IMR-90 (cell line): ENCODE results near the gene INO80B. TPM values are rescaled to one million over a fixed set of nuclear protein-coding genes. Genes with fewer than 3 reads are reported as not detected.
A peak's percentile ranks its signal among the peaks of the same experiment; 100 is the strongest.

ENCODE experiments used
- ATAC-seq: fragments of 200-7000 bp; cut with Tn5 transposase; 2 replicates; pipeline ENCODE4 v1.9.1; 2020; ENCODE audit warnings: low read depth, mild to moderate bottlenecking, moderate library complexity
- BruUV-seq: library from RNA; stranded (reverse); fragments of 400-500 nt; replicated peaks from 2 replicates; lab custom pipeline; 2021; lab: Mats Ljungman, UMichigan
- CTCF ChIA-PET: fragments of 300-600 bp; formaldehyde crosslinking; extraction: SDS; loops from one replicate; lab custom pipeline; 2021; ENCODE audit warnings: antibody characterized with exemption; lab: Yijun Ruan, JAX
- POLR2A ChIA-PET: fragments of 300-600 bp; sonication (Branson Sonifier 250); formaldehyde crosslinking; loops from one replicate; lab custom pipeline; 2022; ENCODE audit warnings: antibody characterized with exemption; ENCODE audit not compliant: unreplicated experiment; lab: Charles Lee
- DNase-seq: peaks from one replicate; pipeline ENCODE4 v3.0.0; 2013
- H2AFZ ChIP-seq: replicated peaks from 2 replicates; pipeline ENCODE3; 2013; ENCODE audit warnings: low read length, mild to moderate bottlenecking; ENCODE audit not compliant: poor library complexity
- H2AK5ac ChIP-seq: 2 replicates; pipeline ENCODE4 v1.6.1; 2013; ENCODE audit warnings: low read depth, low read length, inconsistent platforms
- H2AK9ac ChIP-seq: replicated peaks from 2 replicates; pipeline ENCODE3; 2013; ENCODE audit warnings: mild to moderate bottlenecking, low read depth, low read length, moderate library complexity; ENCODE audit not compliant: poor library complexity
- H2BK120ac ChIP-seq: 2 replicates; pipeline ENCODE4 v1.6.1; 2013; ENCODE audit warnings: low read depth, low read length, inconsistent platforms
- H2BK15ac ChIP-seq: 3 replicates; pipeline ENCODE4 v1.6.1; 2013; ENCODE audit warnings: low read depth, low read length, inconsistent platforms
- H2BK20ac ChIP-seq: 2 replicates; pipeline ENCODE4 v1.6.1; 2013; ENCODE audit warnings: low read depth, mild to moderate bottlenecking, inconsistent platforms, low read length, moderate library complexity
- H2BK5ac ChIP-seq: 2 replicates; pipeline ENCODE4 v1.6.1; 2013; ENCODE audit warnings: mild to moderate bottlenecking, low read depth, low read length, inconsistent platforms; ENCODE audit not compliant: poor library complexity, severe bottlenecking
- H3K14ac ChIP-seq: replicated peaks from 2 replicates; pipeline ENCODE4 v1.6.1; 2013; ENCODE audit warnings: low read depth, low read length, inconsistent platforms
- H3K18ac ChIP-seq: 2 replicates; pipeline ENCODE4 v1.6.1; 2013; ENCODE audit warnings: low read depth, low read length, control low read depth
- H3K23ac ChIP-seq: 2 replicates; pipeline ENCODE4 v1.6.1; 2013; ENCODE audit warnings: low read depth, low read length, inconsistent platforms
- H3K27ac ChIP-seq: 2 replicates; pipeline ENCODE4 v1.5.1; 2013; ENCODE audit warnings: mild to moderate bottlenecking, control low read depth, low read length; ENCODE audit not compliant: insufficient read depth
- H3K27me3 ChIP-seq: 2 replicates; pipeline ENCODE4 v1.6.1; 2013; ENCODE audit warnings: low read length; ENCODE audit not compliant: control insufficient read depth, insufficient read depth
- H3K36me3 ChIP-seq: 2 replicates; pipeline ENCODE4 v1.6.1; 2013; ENCODE audit warnings: low read length, mixed read lengths; ENCODE audit not compliant: control insufficient read depth, insufficient read depth
- H3K4ac ChIP-seq: 2 replicates; pipeline ENCODE4 v1.6.1; 2013; ENCODE audit warnings: low read depth, low read length, inconsistent platforms
- H3K4me1 ChIP-seq: 2 replicates; pipeline ENCODE4 v1.6.1; 2013; ENCODE audit warnings: low read length, mixed read lengths; ENCODE audit not compliant: control insufficient read depth, insufficient read depth
- H3K4me2 ChIP-seq: 2 replicates; pipeline ENCODE4 v1.6.1; 2013; ENCODE audit warnings: low read depth, mild to moderate bottlenecking, control low read depth, low read length, moderate library complexity
- H3K4me3 ChIP-seq: 2 replicates; pipeline ENCODE4 v1.5.1; 2013; ENCODE audit warnings: low read depth, mild to moderate bottlenecking, control low read depth, low read length, moderate library complexity; ENCODE audit not compliant: insufficient read depth
- H3K56ac ChIP-seq: 2 replicates; pipeline ENCODE4 v1.6.1; 2013; ENCODE audit warnings: low read length, inconsistent platforms; ENCODE audit not compliant: insufficient read depth; ENCODE audit errors: extremely low read depth
- H3K79me1 ChIP-seq, 2 experiments: 2 replicates each; pipeline ENCODE4 v1.6.1; 2013; ENCODE audit warnings: low read length in 2 of 2, inconsistent platforms in 1 of 2, low read depth in 1 of 2
- H3K9ac ChIP-seq: 2 replicates; pipeline ENCODE4 v1.6.1; 2013; ENCODE audit warnings: low read depth, low read length, control low read depth
- H3K9me1 ChIP-seq: 2 replicates; pipeline ENCODE4 v1.6.1; 2013; ENCODE audit warnings: low read length, inconsistent platforms; ENCODE audit not compliant: insufficient read depth
- H3K9me3 ChIP-seq: 2 replicates; pipeline ENCODE4 v1.6.1; 2013; ENCODE audit warnings: low read length; ENCODE audit not compliant: control insufficient read depth, insufficient read depth
- H4K20me1 ChIP-seq: 2 replicates; pipeline ENCODE4 v1.6.1; 2013; ENCODE audit warnings: low read length, inconsistent platforms; ENCODE audit not compliant: insufficient read depth
- H4K5ac ChIP-seq: 2 replicates; pipeline ENCODE4 v1.6.1; 2013; ENCODE audit warnings: mild to moderate bottlenecking, low read depth, low read length, control low read depth
- H4K8ac ChIP-seq, 2 experiments: 2 replicates each; pipeline ENCODE4 v1.6.1; 2013; ENCODE audit warnings: low read depth in 2 of 2, low read length in 2 of 2, control low read depth in 1 of 2, inconsistent platforms in 1 of 2
- H4K91ac ChIP-seq: 2 replicates; pipeline ENCODE4 v1.6.1; 2013; ENCODE audit warnings: low read depth, low read length, inconsistent platforms; ENCODE audit not compliant: insufficient read depth
- BHLHE40 ChIP-seq: fragments of 150-350 bp; IDR thresholded peaks from 2 replicates; pipeline ENCODE4 v1.6.1; 2016; ENCODE audit warnings: mild to moderate bottlenecking, low read depth, low read length
- CEBPB ChIP-seq: IDR thresholded peaks from 2 replicates; pipeline ENCODE4 v1.6.1; 2012; ENCODE audit warnings: low read depth, low read length, improper control_type of control experiment
- CHD1 ChIP-seq: IDR thresholded peaks from 2 replicates; pipeline ENCODE4 v1.6.1; 2012; ENCODE audit warnings: low read depth, low read length, improper control_type of control experiment
- FOS ChIP-seq: fragments of 150-350 bp; IDR thresholded peaks from 2 replicates; pipeline ENCODE4 v1.6.1; 2016; ENCODE audit warnings: low read depth, low read length
- MAFK ChIP-seq: IDR thresholded peaks from 2 replicates; pipeline ENCODE4 v1.6.1; 2012; ENCODE audit warnings: low read depth, low read length, improper control_type of control experiment
- MAZ ChIP-seq: IDR thresholded peaks from 2 replicates; pipeline ENCODE4 v1.6.1; 2012; ENCODE audit warnings: low read depth, mild to moderate bottlenecking, low read length, improper control_type of control experiment, moderate library complexity, borderline replicate concordance
- MXI1 ChIP-seq: IDR thresholded peaks from 2 replicates; pipeline ENCODE4 v1.6.1; 2012; ENCODE audit warnings: low read depth, mild to moderate bottlenecking, low read length, moderate library complexity, borderline replicate concordance
- POLR2A ChIP-seq: IDR thresholded peaks from 2 replicates; pipeline ENCODE4 v1.6.1; 2012; ENCODE audit warnings: mild to moderate bottlenecking, low read depth, low read length
- RAD21 ChIP-seq: IDR thresholded peaks from 2 replicates; pipeline ENCODE4 v1.6.1; 2012; ENCODE audit warnings: low read length, improper control_type of control experiment
- RCOR1 ChIP-seq: IDR thresholded peaks from 2 replicates; pipeline ENCODE4 v1.6.1; 2012; ENCODE audit warnings: mild to moderate bottlenecking, low read length, improper control_type of control experiment; ENCODE audit not compliant: insufficient replicate concordance
- RFX5 ChIP-seq: IDR thresholded peaks from 2 replicates; pipeline ENCODE4 v1.8.0; 2012; ENCODE audit warnings: low read depth, mild to moderate bottlenecking, low read length, moderate library complexity
- SMC3 ChIP-seq: fragments of 150-350 bp; IDR thresholded peaks from 2 replicates; pipeline ENCODE4 v1.6.1; 2016; ENCODE audit warnings: low read depth, mild to moderate bottlenecking, antibody characterized with exemption, low read length, moderate library complexity
- WGBS, 2 experiments: methylation state at CpG; one replicate each; pipeline versions ENCODE4 v1.1.5 to v1.1.7; 2013; ENCODE audit warnings: missing lambda C conversion rate in 2 of 2; ENCODE audit not compliant: insufficient read length in 1 of 2; ENCODE audit errors: extremely low coverage in 2 of 2; 5-methylcytosine and 5-hydroxymethylcytosine counted together
- dilution Hi-C: fragments of 300-500 bp; cut with HindIII; formaldehyde crosslinking; loops from one replicate; pipeline ENCODE4 v1.14.3; 2018; ENCODE audit warnings: low sequenced_read_pairs; ENCODE audit not compliant: unreplicated experiment
- in situ Hi-C: fragments of 300-500 bp; cut with MboI; formaldehyde crosslinking; loops from 3 replicates; pipeline ENCODE4 v1.14.3; 2019; ENCODE audit warnings: low sequenced_read_pairs, inconsistent platforms, mixed read lengths
- intact Hi-C: fragments of 100-400 bp; cut with micrococcal nuclease; formaldehyde crosslinking; loops from 2 replicates; pipeline ENCODE4 v1.10.0; 2022
- polyA plus RNA-seq, 3 experiments: library from polyadenylated mRNA; depleted of rRNA; stranded (reverse); fragments of >200 nt; gene quantifications; 2 replicates each; pipeline ENCODE4 v1.2.3, GENCODE V29; 2012; ENCODE audit warnings: low replicate concordance in 1 of 3
- total RNA-seq: library from RNA; depleted of rRNA; stranded (reverse); fragments of >200 nt; gene quantifications from 2 replicates; pipeline ENCODE4 v1.2.3, GENCODE V29; 2012
- TF ChIP-seq, protein P1 (sequence below): conservative IDR thresholded peaks from 2 replicates; pipeline ENCODE4 v1.5.1; 2012; ENCODE audit warnings: mild to moderate bottlenecking, low read depth, low read length, improper control_type of control experiment
- TF ChIP-seq, protein P2 (sequence below): fragments of 150-350 bp; IDR thresholded peaks from 2 replicates; pipeline ENCODE4 v1.6.1; 2017; ENCODE audit warnings: mild to moderate bottlenecking, antibody characterized with exemption, low read length, low read depth
- TF ChIP-seq, protein P3 (sequence below): fragments of 150-350 bp; IDR thresholded peaks from 2 replicates; pipeline ENCODE4 v1.6.1; 2016; ENCODE audit warnings: low read depth, mild to moderate bottlenecking, low read length, moderate library complexity, borderline replicate concordance

INO80B gene
- total and polyA plus RNA-seq, 2 of the 4 experiments (the other 2 are of a cell fraction) = 4.5 to 10.5 TPM

DNA sequence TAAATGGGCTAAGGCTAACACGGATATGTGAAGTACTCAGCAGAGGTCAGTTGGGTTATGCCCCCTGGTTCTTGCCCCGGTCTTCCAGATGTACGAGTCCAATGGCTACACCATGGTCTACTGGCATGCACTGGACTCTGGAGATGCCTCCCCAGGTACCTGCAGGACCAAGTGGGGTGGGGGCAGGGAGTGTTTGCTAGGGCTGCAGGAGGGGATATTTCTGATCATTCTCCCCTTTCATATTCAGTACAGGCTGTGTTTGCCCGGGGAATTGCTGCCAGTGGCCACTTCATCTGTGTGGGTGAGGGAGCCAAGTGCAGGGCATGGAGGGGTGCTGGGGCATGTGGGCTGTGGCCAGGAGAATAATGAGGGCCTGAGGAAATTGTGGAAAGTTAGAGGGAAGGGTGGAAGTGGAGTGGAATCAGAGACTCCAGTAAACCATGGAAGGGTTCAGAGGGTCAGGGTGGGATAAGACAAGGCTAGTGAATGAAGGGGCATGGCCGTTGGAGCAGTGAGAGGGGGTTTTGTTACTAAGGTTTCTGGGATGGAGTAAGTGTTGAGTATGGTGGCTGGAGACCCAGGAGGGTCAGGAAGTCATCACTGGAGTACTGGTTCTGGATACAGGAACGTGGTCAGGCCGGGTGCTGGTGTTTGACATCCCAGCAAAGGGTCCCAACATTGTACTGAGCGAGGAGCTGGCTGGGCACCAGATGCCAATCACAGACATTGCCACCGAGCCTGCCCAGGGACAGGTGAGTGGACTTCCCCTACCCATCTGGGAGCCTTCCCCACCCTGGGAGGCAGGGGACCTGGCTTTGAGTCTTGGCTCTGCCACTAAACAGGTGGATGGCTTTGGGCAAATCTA is 31.4 kb upstream of the INO80B start:
- H3K9me1 ChIP-seq = peaks cover 7% of the 10 kb centered on the region
- no peak overlapping the region for H4K5ac ChIP-seq
- in situ Hi-C loops (no loop called here), dilution Hi-C loops (no loop called here), intact Hi-C loops (no loop called here)
- no peak overlapping the region for H3K9ac ChIP-seq
- H2BK5ac ChIP-seq = no peak overlapping the region
- H3K4me2 ChIP-seq = no peak overlapping the region
- 88% methylated on average over 5 of the region's 9 CpGs; no CpG with 5 or more reads in 1 of the 2 experiments for WGBS, 2 experiments
- CTCF ChIA-PET = no interaction called here
- H3K4me1 ChIP-seq = peaks cover 3% of the 10 kb centered on the region
- no peak overlapping the region for H2AK5ac ChIP-seq
- peak overlapping the region; percentile 5 for H2AFZ ChIP-seq
- H3K27me3 ChIP-seq = no peaks in the 10 kb centered on the region
- no peak overlapping the region for H3K27ac ChIP-seq
- POLR2A ChIA-PET = no interaction called here
- peaks cover 2 to 8% of the 10 kb centered on the region in 2 experiments; a peak in 2 of 4 replicates for H3K79me1 ChIP-seq
- no peak overlapping the region for H2BK120ac ChIP-seq
- no peak overlapping the region for H4K91ac ChIP-seq
- H4K20me1 ChIP-seq = 0 out of 2 replicates have a peak, but pooled peaks cover 3% of the 10 kb centered on the region
- no peak overlapping the region for H3K56ac ChIP-seq
- H3K14ac ChIP-seq = no peak overlapping the region
- no TSS peak for BruUV-seq
- no peak overlapping the region for H3K18ac ChIP-seq
- no peak overlapping the region for H2BK20ac ChIP-seq
- no peak overlapping the region for H3K23ac ChIP-seq
- DNase-seq = no peak
- no peak overlapping the region for H2BK15ac ChIP-seq
- H4K8ac ChIP-seq = no peak overlapping the region
- no peak overlapping the region for H3K4me3 ChIP-seq
- H3K36me3 ChIP-seq = peaks cover 35% of the 10 kb centered on the region
- peak overlapping the region; percentile 13 for H2AK9ac ChIP-seq
- no peak for ATAC-seq
- H3K9me3 ChIP-seq = no peaks in the 10 kb centered on the region
- no peak overlapping the region for H3K4ac ChIP-seq
- TF ChIP-seq RCOR1 (no peak), RFX5 (no peak), MAFK (no peak), POLR2A (no peak), RAD21 (no peak), BHLHE40 (no peak), CHD1 (no peak), MXI1 (no peak), FOS (no peak), SMC3 (no peak), CEBPB (no peak), MAZ (no peak)
- TF ChIP-seq, protein P1, sequence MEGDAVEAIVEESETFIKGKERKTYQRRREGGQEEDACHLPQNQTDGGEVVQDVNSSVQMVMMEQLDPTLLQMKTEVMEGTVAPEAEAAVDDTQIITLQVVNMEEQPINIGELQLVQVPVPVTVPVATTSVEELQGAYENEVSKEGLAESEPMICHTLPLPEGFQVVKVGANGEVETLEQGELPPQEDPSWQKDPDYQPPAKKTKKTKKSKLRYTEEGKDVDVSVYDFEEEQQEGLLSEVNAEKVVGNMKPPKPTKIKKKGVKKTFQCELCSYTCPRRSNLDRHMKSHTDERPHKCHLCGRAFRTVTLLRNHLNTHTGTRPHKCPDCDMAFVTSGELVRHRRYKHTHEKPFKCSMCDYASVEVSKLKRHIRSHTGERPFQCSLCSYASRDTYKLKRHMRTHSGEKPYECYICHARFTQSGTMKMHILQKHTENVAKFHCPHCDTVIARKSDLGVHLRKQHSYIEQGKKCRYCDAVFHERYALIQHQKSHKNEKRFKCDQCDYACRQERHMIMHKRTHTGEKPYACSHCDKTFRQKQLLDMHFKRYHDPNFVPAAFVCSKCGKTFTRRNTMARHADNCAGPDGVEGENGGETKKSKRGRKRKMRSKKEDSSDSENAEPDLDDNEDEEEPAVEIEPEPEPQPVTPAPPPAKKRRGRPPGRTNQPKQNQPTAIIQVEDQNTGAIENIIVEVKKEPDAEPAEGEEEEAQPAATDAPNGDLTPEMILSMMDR = no peak
- TF ChIP-seq, protein P2, sequence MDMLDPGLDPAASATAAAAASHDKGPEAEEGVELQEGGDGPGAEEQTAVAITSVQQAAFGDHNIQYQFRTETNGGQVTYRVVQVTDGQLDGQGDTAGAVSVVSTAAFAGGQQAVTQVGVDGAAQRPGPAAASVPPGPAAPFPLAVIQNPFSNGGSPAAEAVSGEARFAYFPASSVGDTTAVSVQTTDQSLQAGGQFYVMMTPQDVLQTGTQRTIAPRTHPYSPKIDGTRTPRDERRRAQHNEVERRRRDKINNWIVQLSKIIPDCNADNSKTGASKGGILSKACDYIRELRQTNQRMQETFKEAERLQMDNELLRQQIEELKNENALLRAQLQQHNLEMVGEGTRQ = no peak
- TF ChIP-seq, protein P3, sequence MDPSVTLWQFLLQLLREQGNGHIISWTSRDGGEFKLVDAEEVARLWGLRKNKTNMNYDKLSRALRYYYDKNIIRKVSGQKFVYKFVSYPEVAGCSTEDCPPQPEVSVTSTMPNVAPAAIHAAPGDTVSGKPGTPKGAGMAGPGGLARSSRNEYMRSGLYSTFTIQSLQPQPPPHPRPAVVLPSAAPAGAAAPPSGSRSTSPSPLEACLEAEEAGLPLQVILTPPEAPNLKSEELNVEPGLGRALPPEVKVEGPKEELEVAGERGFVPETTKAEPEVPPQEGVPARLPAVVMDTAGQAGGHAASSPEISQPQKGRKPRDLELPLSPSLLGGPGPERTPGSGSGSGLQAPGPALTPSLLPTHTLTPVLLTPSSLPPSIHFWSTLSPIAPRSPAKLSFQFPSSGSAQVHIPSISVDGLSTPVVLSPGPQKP = no peak
